Coronary artery (tissue), 2 donors: ENCODE measurements around the gene GPR26.

Experiments used
- DNase-seq: peaks from one replicate; pipeline ENCODE4 v3.0.0-alpha.2; 2017; ENCODE audit warnings: low spot score
- H3K27ac ChIP-seq, 2 donors: fragments of 200-600 bp; sonication (generic); one replicate each; pipeline ENCODE4 v1.5.1; 2016 to 2019
- H3K4me3 ChIP-seq: fragments of 200-600 bp; sonication (generic); 2 replicates; pipeline ENCODE4 v1.5.1; 2016; ENCODE audit warnings: mild to moderate bottlenecking, moderate library complexity
- CTCF ChIP-seq: fragments of 200-600 bp; sonication (generic); IDR thresholded peaks from one replicate; pipeline ENCODE4 v1.5.1; 2019; ENCODE audit warnings: antibody characterized with exemption

GPR26 gene

GRCh38 chr10:123665491-123666286 is 466 bp upstream of the GPR26 start:
- no peak for TF ChIP-seq CTCF
- DNase-seq: no peak
- Histone ChIP-seq H3K27ac (no peak overlapping the region), H3K4me3 (no peak overlapping the region)

GRCh38 chr10:123669886-123670285 is 3.7 kb downstream of the GPR26 start:
- DNase-seq: no peak
- H3K27ac ChIP-seq: no peak overlapping the region
- H3K4me3 ChIP-seq: no peak overlapping the region
- TF ChIP-seq CTCF: no peak

- DNase-seq: no peak
- Histone ChIP-seq H3K27ac (no peak overlapping the region), H3K4me3 (no peak overlapping the region)
- no peak for TF ChIP-seq CTCF
These were observed 7.0 kb downstream of the GPR26 start for GRCh38 chr10:123673198-123673597.

GRCh38 chr10:123674741-123675140 is 8.6 kb downstream of the GPR26 start:
- Histone ChIP-seq H3K4me3 (no peak overlapping the region), H3K27ac (no peak overlapping the region)
- no peak for DNase-seq
- TF ChIP-seq CTCF: no peak

- no peak for TF ChIP-seq CTCF
- DNase-seq: no peak
These were observed 9.7 kb downstream of the GPR26 start for GRCh38 chr10:123675811-123676210.

GRCh38 chr10:123677556-123677955 is 11.4 kb downstream of the GPR26 start:
- no peak for TF ChIP-seq CTCF
- Histone ChIP-seq H3K4me3 (no peak overlapping the region), H3K27ac (no peak overlapping the region)
- DNase-seq: no peak

More at GRCh38 chr10:123675811-123676210, 9.7 kb downstream of the GPR26 start:
- no peak overlapping the region for H3K27ac ChIP-seq
- H3K4me3 ChIP-seq: no peak overlapping the region

GRCh38 chr10:123678376-123678775 is 12.2 kb downstream of the GPR26 start:
- Histone ChIP-seq H3K27ac (no peak overlapping the region), H3K4me3 (no peak overlapping the region)
- no peak for TF ChIP-seq CTCF
- no peak for DNase-seq
